GM10248 (cell line): ENCODE data around the gene ALKBH2.

ENCODE experiments used
- CTCF ChIA-PET: fragments of 300-600 bp; sonication (Branson Sonifier 250); formaldehyde crosslinking; extraction: SDS; loops from one replicate; lab custom pipeline; 2021; ENCODE audit warnings: antibody characterized with exemption; lab: Yijun Ruan, JAX
- POLR2A ChIA-PET: fragments of 350-650 bp; sonication (Branson Sonifier 250); formaldehyde crosslinking; extraction: SDS; loops from one replicate; lab custom pipeline; 2020; ENCODE audit warnings: antibody characterized with exemption; lab: Yijun Ruan, JAX
- DNase-seq: peaks from one replicate; pipeline ENCODE4 v3.0.0; 2012; ENCODE audit errors: extremely low spot score
- TF ChIP-seq, protein P1 (sequence below): IDR thresholded peaks from 2 replicates; pipeline ENCODE4 v1.5.1; 2012; ENCODE audit warnings: mild to moderate bottlenecking, low read depth; ENCODE audit errors: extremely low read depth, missing control alignments, control extremely low read depth

Gene ALKBH2

DNA sequence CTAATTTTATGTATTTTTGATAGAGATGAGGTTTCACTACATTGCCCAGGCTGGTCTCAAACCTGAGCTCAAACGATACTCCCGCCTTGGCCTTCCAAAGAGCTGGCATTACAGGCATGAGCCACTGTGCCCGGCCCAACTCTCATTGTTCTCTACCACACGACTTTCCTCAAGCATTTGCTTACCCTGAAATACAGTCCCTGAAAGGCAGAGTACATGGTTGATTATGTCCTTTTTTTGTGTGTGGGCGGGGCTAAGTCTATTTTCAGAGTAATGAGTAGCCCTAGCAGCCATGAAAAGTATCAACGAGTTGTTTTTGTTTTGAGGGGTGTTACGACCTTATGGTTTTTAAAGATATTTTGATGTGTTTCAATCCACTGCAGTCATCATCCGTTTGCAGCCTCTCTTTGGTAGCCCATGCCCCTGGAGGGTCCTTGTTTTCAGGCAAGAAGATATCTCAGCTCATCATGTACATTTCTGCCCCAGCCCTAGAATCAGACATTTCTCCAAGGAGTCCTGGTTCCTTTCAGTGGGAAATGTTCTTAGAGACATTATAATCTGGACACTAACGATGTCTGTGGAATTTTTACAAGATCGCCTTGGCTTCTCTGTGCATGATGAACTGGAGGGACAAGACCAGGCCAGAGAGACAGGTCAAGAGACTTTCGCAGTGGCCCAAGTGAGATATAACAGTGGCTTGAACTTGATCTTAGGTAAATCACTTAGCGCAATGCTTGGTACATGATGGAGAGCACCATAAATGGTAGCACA is 31.8 kb upstream of the ALKBH2 start:
- ChIA-PET CTCF (interaction anchor here (1.0 kb wide), 2 partner anchors 9 to 14 kb away, joined by 3 to 4 read pairs; no protein-coding TSS in a partner anchor), POLR2A (no interaction called here)
- TF ChIP-seq, protein P1, sequence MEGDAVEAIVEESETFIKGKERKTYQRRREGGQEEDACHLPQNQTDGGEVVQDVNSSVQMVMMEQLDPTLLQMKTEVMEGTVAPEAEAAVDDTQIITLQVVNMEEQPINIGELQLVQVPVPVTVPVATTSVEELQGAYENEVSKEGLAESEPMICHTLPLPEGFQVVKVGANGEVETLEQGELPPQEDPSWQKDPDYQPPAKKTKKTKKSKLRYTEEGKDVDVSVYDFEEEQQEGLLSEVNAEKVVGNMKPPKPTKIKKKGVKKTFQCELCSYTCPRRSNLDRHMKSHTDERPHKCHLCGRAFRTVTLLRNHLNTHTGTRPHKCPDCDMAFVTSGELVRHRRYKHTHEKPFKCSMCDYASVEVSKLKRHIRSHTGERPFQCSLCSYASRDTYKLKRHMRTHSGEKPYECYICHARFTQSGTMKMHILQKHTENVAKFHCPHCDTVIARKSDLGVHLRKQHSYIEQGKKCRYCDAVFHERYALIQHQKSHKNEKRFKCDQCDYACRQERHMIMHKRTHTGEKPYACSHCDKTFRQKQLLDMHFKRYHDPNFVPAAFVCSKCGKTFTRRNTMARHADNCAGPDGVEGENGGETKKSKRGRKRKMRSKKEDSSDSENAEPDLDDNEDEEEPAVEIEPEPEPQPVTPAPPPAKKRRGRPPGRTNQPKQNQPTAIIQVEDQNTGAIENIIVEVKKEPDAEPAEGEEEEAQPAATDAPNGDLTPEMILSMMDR = no peak
- no peak for DNase-seq

DNA sequence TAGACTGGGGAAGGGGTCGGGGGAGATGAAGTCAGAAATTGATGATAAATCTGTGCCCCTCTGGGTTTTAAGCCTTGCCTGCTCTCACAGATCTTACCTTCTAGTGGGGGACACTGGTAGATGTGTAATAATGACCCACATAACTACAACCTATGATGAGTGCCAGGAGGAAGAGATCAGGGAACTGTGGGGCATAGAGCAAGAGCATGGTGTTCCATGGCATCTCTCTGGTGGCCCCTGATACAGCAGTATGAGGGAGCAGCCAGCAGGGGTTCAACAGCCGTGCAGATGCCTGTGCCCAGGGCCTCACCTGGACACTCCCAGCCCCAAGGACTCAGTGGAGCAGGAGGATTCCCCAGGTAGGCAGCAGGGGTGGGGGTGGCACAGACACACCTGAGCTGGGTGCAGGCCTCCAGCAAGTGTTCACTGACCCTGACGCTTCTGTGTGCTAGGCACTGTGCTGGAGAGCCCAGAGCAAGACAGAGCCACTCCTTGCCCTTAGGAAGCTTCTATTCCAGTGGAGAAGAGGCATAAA is 28.1 kb upstream of the ALKBH2 start:
- no peak for DNase-seq
- ChIA-PET CTCF (interaction anchor here (5.0 kb wide), 1 partner anchor 10 kb away, joined by 25 read pairs; no protein-coding TSS in a partner anchor), POLR2A (no interaction called here)
- TF ChIP-seq, protein P1 = no peak

DNA sequence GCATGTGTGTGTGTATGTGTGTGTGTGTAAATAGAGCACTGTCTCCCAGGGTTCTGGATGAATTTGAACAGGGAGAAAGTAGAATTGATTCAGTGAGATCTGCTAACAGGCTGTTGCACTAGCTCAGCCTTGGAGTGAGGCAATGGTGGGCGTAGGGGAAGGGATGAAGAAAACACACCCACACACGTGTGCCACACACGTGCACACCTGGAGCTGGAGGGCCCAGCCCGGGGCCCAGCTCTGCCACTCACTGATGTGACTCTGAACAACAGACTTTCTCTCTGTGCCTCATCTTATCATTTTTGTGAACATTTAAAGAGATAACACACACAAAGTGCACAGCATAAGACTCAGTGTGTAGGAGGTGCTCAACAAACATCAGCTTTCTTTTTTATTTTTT is 27.3 kb upstream of the ALKBH2 start:
- POLR2A ChIA-PET = interaction anchor here (0.5 kb wide), 1 partner anchor 21 kb away, joined by 4 read pairs; no protein-coding TSS in a partner anchor
- CTCF ChIA-PET = interaction anchor here (1.5 to 5.0 kb wide), 2 partner anchors 9 to 18 kb away, joined by 4 to 25 read pairs; no protein-coding TSS in a partner anchor
- TF ChIP-seq, protein P1 = no peak
- no peak for DNase-seq

DNA sequence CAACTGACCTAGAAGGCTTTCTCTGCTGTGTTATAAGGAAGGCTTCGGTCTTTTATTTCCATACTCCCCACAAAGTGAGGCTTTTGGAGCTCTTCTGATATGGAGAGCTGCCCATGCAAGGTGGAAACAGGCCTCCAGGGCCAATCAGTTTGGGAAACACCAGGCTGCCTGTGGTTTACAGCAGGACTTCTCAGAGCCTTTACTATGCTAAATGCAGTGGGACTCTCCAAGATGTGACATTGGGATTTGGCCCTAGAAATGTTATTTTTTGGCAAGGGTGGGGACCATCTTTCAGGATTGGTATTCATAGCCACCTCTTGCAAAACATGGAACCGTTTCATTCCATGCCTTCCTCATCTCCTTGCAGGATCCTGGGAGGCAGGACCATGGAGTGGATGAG is 26.8 kb upstream of the ALKBH2 start:
- TF ChIP-seq, protein P1 = no peak
- ChIA-PET POLR2A (no interaction called here), CTCF (interaction anchor here (1.5 to 5.0 kb wide), 2 partner anchors 9 to 18 kb away, joined by 4 to 25 read pairs; no protein-coding TSS in a partner anchor)
- DNase-seq = no peak

DNA sequence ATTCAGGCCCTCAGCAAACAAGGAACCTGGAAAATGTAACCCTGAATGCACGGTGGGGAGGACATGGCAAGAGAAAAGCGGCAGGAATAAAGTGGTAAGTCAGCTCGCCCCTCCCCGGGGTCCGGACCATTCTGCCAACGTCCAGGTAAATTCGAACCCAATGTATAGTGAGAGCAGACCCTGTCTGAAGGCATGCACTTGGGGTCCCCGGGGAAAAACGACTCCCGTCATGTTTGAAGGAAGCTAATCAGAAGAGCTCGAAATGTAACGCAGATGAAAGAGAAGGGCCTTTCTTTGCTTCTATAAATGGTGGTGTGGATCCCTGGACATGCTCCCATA is 23.3 kb upstream of the ALKBH2 start:
- ChIA-PET CTCF (interaction anchor here (0.7 kb wide), 1 partner anchor 269 kb away, joined by 4 read pairs; no protein-coding TSS in a partner anchor), POLR2A (no interaction called here)
- no peak for DNase-seq

More for the DNA sequence above, 23.3 kb upstream of the ALKBH2 start:
- TF ChIP-seq, protein P1 = no peak
